Activated naive CD8-positive, alpha-beta T cell (primary cell): ENCODE results near the gene SLC16A4.

ENCODE experiments used
- H3K27ac Mint-ChIP-seq: one replicate; pipeline ENCODE4 v1.8.0; 2021; ENCODE audit warnings: mixed read lengths
- H3K27me3 Mint-ChIP-seq: one replicate; pipeline ENCODE4 v1.8.0; 2021; ENCODE audit warnings: mixed read lengths
- H3K36me3 Mint-ChIP-seq: one replicate; pipeline ENCODE4 v1.8.0; 2021; ENCODE audit warnings: mixed read lengths
- H3K4me1 Mint-ChIP-seq: one replicate; pipeline ENCODE4 v1.8.0; 2021; ENCODE audit warnings: low read depth, mixed read lengths
- H3K4me3 Mint-ChIP-seq: one replicate; pipeline ENCODE4 v1.8.0; 2021; ENCODE audit warnings: mild to moderate bottlenecking, mixed read lengths
- H3K9me3 Mint-ChIP-seq: one replicate; pipeline ENCODE4 v1.8.0; 2021; ENCODE audit warnings: low read depth, mixed read lengths

Gene SLC16A4

DNA sequence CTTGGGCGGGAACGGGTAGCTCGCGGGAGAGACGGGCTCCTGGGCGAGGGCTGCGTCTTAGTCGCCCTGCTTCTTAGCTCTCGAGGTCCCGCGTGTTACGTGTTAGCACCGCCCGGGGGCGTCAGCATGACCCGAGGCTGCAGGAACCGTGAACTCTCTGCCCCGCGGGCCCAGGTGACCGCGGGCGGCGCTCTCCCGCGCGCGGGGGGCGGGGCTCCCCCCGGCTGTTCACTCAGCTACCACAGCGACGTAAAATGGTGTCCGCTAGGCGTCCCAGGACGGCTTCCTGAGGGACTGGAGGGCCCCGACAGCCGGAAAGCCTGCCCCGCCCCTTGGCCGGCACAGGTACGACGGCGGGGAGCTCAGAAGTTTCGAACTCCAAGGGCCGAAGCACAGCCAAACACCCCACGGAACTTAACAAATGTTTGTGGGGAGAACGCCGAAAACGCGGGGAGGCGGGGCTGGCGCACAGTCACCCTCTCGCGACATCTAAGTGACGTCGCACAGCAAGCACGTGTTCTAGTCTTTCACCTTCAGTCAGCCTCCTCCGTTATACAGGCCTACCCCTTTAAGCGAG, 52.4 kb downstream of the SLC16A4 start:
- Mint-ChIP-seq H3K36me3 (peaks cover 15% of the 10 kb centered on the region), H3K4me3 (no peak overlapping the region), H3K4me1 (peaks cover 57% of the 10 kb centered on the region), H3K27ac (no peak overlapping the region), H3K9me3 (no peaks in the 10 kb centered on the region), H3K27me3 (no peaks in the 10 kb centered on the region)

GRCh38 chr1:110337704-110338308, 53.0 kb downstream of the SLC16A4 start:
- Mint-ChIP-seq H3K27ac (no peak overlapping the region), H3K9me3 (no peaks in the 10 kb centered on the region), H3K36me3 (peaks cover 14% of the 10 kb centered on the region), H3K4me3 (no peak overlapping the region), H3K27me3 (no peaks in the 10 kb centered on the region), H3K4me1 (peaks cover 51% of the 10 kb centered on the region)

DNA sequence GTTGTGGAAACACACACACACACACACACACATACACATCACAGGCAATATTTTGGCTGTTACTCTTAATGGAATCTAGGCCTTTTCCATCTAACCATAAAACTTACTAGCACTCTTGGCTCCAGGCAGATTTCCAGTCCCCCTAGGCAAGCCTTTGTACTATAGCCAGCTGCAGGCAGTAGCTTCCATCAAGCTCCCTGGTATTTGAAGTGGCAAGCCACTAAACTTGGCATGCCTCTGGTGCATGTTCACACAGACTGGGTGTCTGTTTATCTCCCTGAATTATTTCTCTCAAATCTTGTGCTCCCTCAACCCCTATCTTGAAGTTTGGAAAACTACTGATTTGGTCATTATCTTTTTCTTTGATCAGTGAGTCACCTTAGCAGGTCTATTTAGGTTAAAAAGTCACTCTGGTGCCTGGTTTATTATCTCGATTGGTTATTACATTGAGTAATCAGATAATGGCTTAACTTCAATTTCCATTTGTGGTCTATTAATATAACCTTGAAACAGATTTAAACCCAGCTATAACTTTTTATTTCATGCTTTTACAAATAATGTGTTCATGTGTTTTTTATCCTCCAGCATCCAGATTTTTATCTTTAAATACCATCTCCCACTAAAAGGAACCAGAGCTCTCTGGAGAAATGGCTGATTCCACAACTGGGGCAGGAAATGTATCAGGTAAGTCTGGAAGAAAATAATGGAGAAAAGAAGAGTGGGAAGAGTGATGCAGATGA, 54.4 kb downstream of the SLC16A4 start:
- H3K27me3 Mint-ChIP-seq: no peaks in the 10 kb centered on the region
- H3K36me3 Mint-ChIP-seq: peaks cover 10% of the 10 kb centered on the region
- H3K27ac Mint-ChIP-seq: peak overlapping the region; percentile 89
- peak overlapping the region; percentile 78 for H3K4me3 Mint-ChIP-seq
- peaks cover 37% of the 10 kb centered on the region for H3K4me1 Mint-ChIP-seq
- no peaks in the 10 kb centered on the region for H3K9me3 Mint-ChIP-seq

- H3K27me3 Mint-ChIP-seq: no peaks in the 10 kb centered on the region
- H3K36me3 Mint-ChIP-seq: peaks cover 4% of the 10 kb centered on the region
- H3K27ac Mint-ChIP-seq: no peak overlapping the region
- H3K4me1 Mint-ChIP-seq: peaks cover 25% of the 10 kb centered on the region
- H3K4me3 Mint-ChIP-seq: no peak overlapping the region
- no peaks in the 10 kb centered on the region for H3K9me3 Mint-ChIP-seq
These were observed 55.6 kb downstream of the SLC16A4 start for GRCh38 chr1:110335265-110335664.

GRCh38 chr1:110328700-110329099, 62.1 kb downstream of the SLC16A4 start:
- H3K36me3 Mint-ChIP-seq: no peaks in the 10 kb centered on the region
- no peaks in the 10 kb centered on the region for H3K4me1 Mint-ChIP-seq
- no peaks in the 10 kb centered on the region for H3K9me3 Mint-ChIP-seq
- H3K27me3 Mint-ChIP-seq: no peaks in the 10 kb centered on the region
- no peak overlapping the region for H3K4me3 Mint-ChIP-seq
- H3K27ac Mint-ChIP-seq: no peak overlapping the region

GRCh38 chr1:110328274-110328673, 62.6 kb downstream of the SLC16A4 start:
- Mint-ChIP-seq H3K27me3 (no peaks in the 10 kb centered on the region), H3K4me3 (no peak overlapping the region)

GRCh38 chr1:110326826-110327225, 64.0 kb downstream of the SLC16A4 start:
- H3K36me3 Mint-ChIP-seq: no peaks in the 10 kb centered on the region
- H3K9me3 Mint-ChIP-seq: no peaks in the 10 kb centered on the region
- H3K4me1 Mint-ChIP-seq: no peaks in the 10 kb centered on the region
- H3K4me3 Mint-ChIP-seq: no peak overlapping the region
- no peak overlapping the region for H3K27ac Mint-ChIP-seq
- H3K27me3 Mint-ChIP-seq: no peaks in the 10 kb centered on the region

More at GRCh38 chr1:110328274-110328673, 62.6 kb downstream of the SLC16A4 start:
- Mint-ChIP-seq H3K4me1 (no peaks in the 10 kb centered on the region), H3K9me3 (no peaks in the 10 kb centered on the region), H3K27ac (no peak overlapping the region), H3K36me3 (no peaks in the 10 kb centered on the region)

GRCh38 chr1:110324667-110325066, 66.2 kb downstream of the SLC16A4 start:
- Mint-ChIP-seq H3K36me3 (no peaks in the 10 kb centered on the region), H3K9me3 (no peaks in the 10 kb centered on the region), H3K4me3 (no peak overlapping the region), H3K4me1 (no peaks in the 10 kb centered on the region), H3K27me3 (no peaks in the 10 kb centered on the region), H3K27ac (no peak overlapping the region)

GRCh38 chr1:110321846-110322245, 69.0 kb downstream of the SLC16A4 start:
- Mint-ChIP-seq H3K27ac (no peak overlapping the region), H3K9me3 (no peaks in the 10 kb centered on the region), H3K36me3 (no peaks in the 10 kb centered on the region), H3K4me1 (no peaks in the 10 kb centered on the region), H3K27me3 (no peaks in the 10 kb centered on the region), H3K4me3 (no peak overlapping the region)

- H3K36me3 Mint-ChIP-seq: no peaks in the 10 kb centered on the region
- no peak overlapping the region for H3K4me3 Mint-ChIP-seq
- H3K27me3 Mint-ChIP-seq: no peaks in the 10 kb centered on the region
- no peaks in the 10 kb centered on the region for H3K9me3 Mint-ChIP-seq
- no peak overlapping the region for H3K27ac Mint-ChIP-seq
- H3K4me1 Mint-ChIP-seq: no peaks in the 10 kb centered on the region
These were observed 69.8 kb downstream of the SLC16A4 start for GRCh38 chr1:110321045-110321444.

DNA sequence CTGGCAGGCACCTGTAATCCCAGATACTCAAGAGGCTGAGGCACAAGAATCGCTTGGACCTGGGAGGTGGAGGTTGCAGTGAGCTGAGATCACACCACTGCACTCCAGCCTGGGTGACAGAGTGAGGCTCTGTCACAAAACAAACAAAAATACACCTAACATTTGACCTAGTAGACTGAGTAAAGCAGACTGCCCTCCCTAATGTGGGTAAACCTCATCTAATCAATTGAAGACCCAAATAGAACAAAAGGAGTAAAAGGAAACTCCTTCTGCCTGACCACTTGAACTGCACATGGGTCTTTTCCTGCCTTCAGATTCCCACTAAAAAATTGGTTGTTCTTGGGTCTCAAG, 70.7 kb downstream of the SLC16A4 start:
- no peak overlapping the region for H3K27ac Mint-ChIP-seq
- no peaks in the 10 kb centered on the region for H3K36me3 Mint-ChIP-seq
- no peaks in the 10 kb centered on the region for H3K27me3 Mint-ChIP-seq
- H3K4me3 Mint-ChIP-seq: no peak overlapping the region
- no peaks in the 10 kb centered on the region for H3K9me3 Mint-ChIP-seq
- no peaks in the 10 kb centered on the region for H3K4me1 Mint-ChIP-seq

DNA sequence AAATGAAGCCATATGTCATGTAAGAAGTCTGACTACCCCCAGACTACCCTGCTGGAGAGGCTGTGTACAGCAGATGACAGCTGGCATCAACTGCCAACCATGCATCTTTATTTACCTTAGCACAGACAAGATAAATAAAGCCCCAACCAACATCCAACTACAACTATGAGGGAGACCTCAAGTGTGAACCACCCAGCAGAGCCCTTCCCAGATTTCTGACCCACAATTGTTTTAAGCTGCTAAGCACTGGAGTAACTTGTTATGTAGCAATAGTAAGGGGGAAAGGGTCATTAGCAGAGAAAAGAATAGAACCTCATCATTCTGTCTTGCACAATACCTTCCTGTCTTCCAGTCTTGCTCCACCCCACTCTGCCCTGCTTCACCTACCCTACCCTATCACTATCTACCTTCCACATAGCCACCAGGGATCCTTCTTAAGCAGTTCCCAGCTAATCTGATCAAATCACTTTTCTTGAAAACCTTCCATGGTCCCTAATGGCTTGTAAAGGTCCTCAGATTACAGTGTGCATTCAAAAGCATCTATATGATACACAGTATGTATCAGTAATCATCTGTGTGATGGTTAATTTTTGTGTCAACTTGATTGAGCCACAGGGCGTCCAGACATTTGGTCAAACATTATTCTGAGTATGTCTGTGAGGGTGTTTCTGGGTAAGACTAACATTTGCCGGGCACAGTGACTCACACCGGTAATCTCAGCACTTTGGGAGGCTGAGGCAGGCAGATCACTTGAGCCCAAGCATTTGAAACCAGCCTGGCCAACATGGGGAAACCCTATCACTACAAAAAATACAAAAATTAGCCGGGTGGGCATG, 71.3 kb downstream of the SLC16A4 start:
- Mint-ChIP-seq H3K36me3 (no peaks in the 10 kb centered on the region), H3K9me3 (no peaks in the 10 kb centered on the region), H3K27ac (no peak overlapping the region), H3K4me1 (no peaks in the 10 kb centered on the region), H3K4me3 (no peak overlapping the region), H3K27me3 (no peaks in the 10 kb centered on the region)

DNA sequence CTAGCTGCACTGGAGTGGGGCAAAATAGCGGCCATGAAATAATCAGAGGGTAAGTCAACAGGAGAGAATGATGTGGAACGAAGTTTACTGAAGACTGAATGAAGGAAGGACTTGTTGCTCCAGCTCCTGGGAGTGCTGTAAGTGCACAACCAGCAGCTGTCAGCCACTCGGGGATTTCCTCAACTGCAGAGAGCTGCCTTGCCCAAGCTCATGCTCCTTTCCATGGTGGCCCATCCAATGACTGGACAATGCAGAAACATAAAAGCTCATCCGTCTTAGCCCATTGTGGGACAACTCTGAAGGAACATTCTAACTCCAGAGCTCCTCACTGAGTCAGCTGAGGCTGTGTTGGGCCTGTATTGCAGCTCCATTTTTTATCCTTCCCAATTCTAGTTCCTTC, 72.8 kb downstream of the SLC16A4 start:
- Mint-ChIP-seq H3K4me1 (no peaks in the 10 kb centered on the region), H3K9me3 (no peaks in the 10 kb centered on the region), H3K36me3 (no peaks in the 10 kb centered on the region), H3K27ac (no peak overlapping the region), H3K27me3 (no peaks in the 10 kb centered on the region), H3K4me3 (no peak overlapping the region)

DNA sequence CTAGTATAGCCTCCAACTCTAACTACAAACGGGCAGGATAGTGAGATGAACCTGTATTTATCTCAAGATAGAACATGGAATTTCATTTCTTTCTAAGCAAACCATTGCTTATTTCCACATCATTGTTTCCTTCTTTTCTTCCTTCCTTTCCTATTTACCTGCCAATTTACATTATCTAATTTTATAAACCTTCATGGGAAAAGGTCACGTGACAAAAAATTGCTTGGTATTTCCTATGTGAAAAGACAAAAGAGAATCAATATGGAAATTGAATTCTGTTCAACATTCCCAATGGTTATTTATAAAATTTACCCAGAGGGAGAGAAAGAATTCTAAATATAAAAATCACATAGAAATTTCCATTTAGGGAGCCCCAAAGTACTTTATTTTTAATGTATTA, 74.1 kb downstream of the SLC16A4 start:
- H3K4me1 Mint-ChIP-seq: no peaks in the 10 kb centered on the region
- no peaks in the 10 kb centered on the region for H3K9me3 Mint-ChIP-seq
- no peaks in the 10 kb centered on the region for H3K27me3 Mint-ChIP-seq
- H3K36me3 Mint-ChIP-seq: no peaks in the 10 kb centered on the region
- no peak overlapping the region for H3K27ac Mint-ChIP-seq
- H3K4me3 Mint-ChIP-seq: no peak overlapping the region
